WTC11 (cell line): ENCODE measurements around the gene MTURN.

ENCODE experiments used
- ESRRA ChIP-seq: sonication (generic); formaldehyde crosslinking; IDR thresholded peaks from 2 replicates; pipeline ENCODE4 v1.8.1; 2022; ENCODE audit warnings: mild to moderate bottlenecking, missing genetic modification reagents, borderline replicate concordance
- FOXJ3 ChIP-seq: sonication (generic); formaldehyde crosslinking; IDR thresholded peaks from 2 replicates; pipeline ENCODE4 v1.9.0; 2021; ENCODE audit warnings: missing genetic modification reagents, mild to moderate bottlenecking, borderline replicate concordance
- GTF2I ChIP-seq: fragments of 250-450 bp; sonication (Bioruptor Pico); conservative IDR thresholded peaks from 2 replicates; pipeline ENCODE4 v1.4.0; 2021; ENCODE audit warnings: mild to moderate bottlenecking
- NR2C2 ChIP-seq: sonication (generic); formaldehyde crosslinking; IDR thresholded peaks from 2 replicates; pipeline ENCODE4 v1.8.0; 2022; ENCODE audit warnings: mild to moderate bottlenecking, missing genetic modification reagents
- NR3C1 ChIP-seq: sonication (generic); formaldehyde crosslinking; conservative IDR thresholded peaks from 2 replicates; pipeline ENCODE4 v1.8.1; 2023; ENCODE audit warnings: low read depth, mild to moderate bottlenecking, missing genetic modification reagents
- RELA ChIP-seq: sonication (generic); formaldehyde crosslinking; IDR thresholded peaks from 2 replicates; pipeline ENCODE4 v1.8.1; 2022; ENCODE audit warnings: missing genetic modification reagents, mild to moderate bottlenecking, borderline replicate concordance
- TEAD4 ChIP-seq: sonication (generic); formaldehyde crosslinking; IDR thresholded peaks from 2 replicates; pipeline ENCODE4 v1.8.0; 2022; ENCODE audit warnings: mild to moderate bottlenecking, missing genetic modification reagents
- TF ChIP-seq, protein P1 (sequence below): fragments of 200-600 bp; IDR thresholded peaks from 2 replicates; pipeline ENCODE4 v1.8.0; 2022; ENCODE audit warnings: antibody characterized with exemption
- TF ChIP-seq, protein P2 (sequence below): sonication (generic); formaldehyde crosslinking; IDR thresholded peaks from 2 replicates; pipeline ENCODE4 v1.8.1; 2023; ENCODE audit warnings: mild to moderate bottlenecking, missing genetic modification reagents, moderate library complexity
- TF ChIP-seq, protein P3 (sequence below): sonication (generic); formaldehyde crosslinking; conservative IDR thresholded peaks from 2 replicates; pipeline ENCODE4 v1.8.1; 2022; ENCODE audit warnings: mild to moderate bottlenecking, missing genetic modification reagents
- TF ChIP-seq, protein P4 (sequence below): sonication (generic); formaldehyde crosslinking; IDR thresholded peaks from 2 replicates; pipeline ENCODE4 v1.8.0; 2022; ENCODE audit warnings: mild to moderate bottlenecking, missing genetic modification reagents

DNA sequence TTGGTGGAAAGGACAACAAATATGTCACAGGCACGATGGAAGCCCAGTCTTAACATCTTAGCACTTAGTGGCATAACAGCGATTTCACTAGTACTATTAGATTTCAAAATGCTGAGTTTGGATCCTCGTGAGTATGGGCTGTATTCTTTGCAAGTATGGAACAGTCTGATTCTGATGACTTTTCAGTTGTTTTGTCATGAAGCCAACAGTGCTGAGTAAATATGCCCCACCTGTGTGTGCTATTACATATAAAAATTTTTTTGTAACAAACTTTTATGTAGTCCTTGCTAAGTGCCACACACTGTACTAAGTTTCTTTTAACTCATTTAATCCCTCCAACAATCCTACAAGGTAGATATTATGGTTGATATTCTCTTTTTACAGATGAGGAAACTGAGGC, 30.8 kb downstream of the MTURN start:
- TF ChIP-seq, protein P1, sequence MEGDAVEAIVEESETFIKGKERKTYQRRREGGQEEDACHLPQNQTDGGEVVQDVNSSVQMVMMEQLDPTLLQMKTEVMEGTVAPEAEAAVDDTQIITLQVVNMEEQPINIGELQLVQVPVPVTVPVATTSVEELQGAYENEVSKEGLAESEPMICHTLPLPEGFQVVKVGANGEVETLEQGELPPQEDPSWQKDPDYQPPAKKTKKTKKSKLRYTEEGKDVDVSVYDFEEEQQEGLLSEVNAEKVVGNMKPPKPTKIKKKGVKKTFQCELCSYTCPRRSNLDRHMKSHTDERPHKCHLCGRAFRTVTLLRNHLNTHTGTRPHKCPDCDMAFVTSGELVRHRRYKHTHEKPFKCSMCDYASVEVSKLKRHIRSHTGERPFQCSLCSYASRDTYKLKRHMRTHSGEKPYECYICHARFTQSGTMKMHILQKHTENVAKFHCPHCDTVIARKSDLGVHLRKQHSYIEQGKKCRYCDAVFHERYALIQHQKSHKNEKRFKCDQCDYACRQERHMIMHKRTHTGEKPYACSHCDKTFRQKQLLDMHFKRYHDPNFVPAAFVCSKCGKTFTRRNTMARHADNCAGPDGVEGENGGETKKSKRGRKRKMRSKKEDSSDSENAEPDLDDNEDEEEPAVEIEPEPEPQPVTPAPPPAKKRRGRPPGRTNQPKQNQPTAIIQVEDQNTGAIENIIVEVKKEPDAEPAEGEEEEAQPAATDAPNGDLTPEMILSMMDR, result no peak
- TF ChIP-seq, protein P2, sequence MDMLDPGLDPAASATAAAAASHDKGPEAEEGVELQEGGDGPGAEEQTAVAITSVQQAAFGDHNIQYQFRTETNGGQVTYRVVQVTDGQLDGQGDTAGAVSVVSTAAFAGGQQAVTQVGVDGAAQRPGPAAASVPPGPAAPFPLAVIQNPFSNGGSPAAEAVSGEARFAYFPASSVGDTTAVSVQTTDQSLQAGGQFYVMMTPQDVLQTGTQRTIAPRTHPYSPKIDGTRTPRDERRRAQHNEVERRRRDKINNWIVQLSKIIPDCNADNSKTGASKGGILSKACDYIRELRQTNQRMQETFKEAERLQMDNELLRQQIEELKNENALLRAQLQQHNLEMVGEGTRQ (CRISPR knock-in tag), result no peak
- no peak for TF ChIP-seq NR2C2 (CRISPR knock-in tag)
- TF ChIP-seq, protein P3, sequence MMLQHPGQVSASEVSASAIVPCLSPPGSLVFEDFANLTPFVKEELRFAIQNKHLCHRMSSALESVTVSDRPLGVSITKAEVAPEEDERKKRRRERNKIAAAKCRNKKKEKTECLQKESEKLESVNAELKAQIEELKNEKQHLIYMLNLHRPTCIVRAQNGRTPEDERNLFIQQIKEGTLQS (CRISPR knock-in tag), result no peak
- TF ChIP-seq, protein P4, sequence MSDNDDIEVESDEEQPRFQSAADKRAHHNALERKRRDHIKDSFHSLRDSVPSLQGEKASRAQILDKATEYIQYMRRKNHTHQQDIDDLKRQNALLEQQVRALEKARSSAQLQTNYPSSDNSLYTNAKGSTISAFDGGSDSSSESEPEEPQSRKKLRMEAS (CRISPR knock-in tag), result no peak
- TF ChIP-seq NR3C1 (CRISPR knock-in tag), result no peak
- TF ChIP-seq FOXJ3 (CRISPR knock-in tag), result no peak
- TF ChIP-seq GTF2I (CRISPR knock-in tag), result no peak
- no peak for TF ChIP-seq ESRRA (CRISPR knock-in tag)
- TF ChIP-seq TEAD4, result no peak
- TF ChIP-seq RELA (CRISPR knock-in tag), result no peak
